Measurements from ENCODE around the gene OLFML2A. TPM values are rescaled to one million over a fixed set of nuclear protein-coding genes. Genes with fewer than 3 reads are reported as not detected.

OLFML2A gene
- total and polyA plus RNA-seq, 2 experiments from 2014 or later, result 0.11 to 0.14 TPM

DNA sequence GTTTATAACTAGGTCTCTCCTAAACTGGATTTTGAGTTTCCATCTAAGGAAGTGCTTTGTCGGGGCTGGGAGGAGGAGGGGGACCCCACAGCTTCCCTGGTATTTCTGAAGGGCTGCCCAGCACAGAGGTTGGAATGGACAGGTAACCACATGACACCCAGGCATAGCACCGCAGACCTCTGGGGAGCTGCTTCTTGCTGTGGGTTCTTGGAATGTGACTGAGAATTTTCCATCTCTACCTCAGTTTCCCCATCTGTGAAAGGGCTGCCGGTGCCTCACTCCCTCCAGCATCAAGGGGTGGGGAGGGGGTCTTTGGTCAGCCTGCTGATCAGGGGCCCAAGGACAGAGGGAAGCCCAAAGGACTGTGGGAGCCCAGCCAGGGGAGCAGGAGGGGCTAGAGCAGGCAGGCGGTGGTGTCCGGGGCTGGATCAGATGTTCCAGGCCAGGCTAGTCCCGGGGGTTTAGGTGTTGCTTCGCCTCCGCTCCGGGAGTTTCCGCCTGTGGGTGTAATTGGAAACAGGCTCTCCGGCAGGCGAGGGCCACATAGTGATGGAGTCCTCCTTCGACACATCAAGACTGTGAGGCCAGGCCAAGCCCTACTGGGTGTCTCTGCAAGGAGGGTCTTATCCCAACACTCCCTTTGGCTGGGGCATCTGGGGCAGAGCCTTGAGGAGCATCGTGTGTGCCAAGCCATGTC, 3.3 kb downstream of the OLFML2A start:
- Histone ChIP-seq H3K27me3 (replicated peaks; ENCODE audit: insufficient read depth) (no peaks in the 10 kb centered on the region), H4K20me1 (ENCODE audit: insufficient read depth) (no peaks in the 10 kb centered on the region), H3F3A (ENCODE audit: insufficient read depth) (peaks cover 7% of the 10 kb centered on the region), H3K4me2 (ENCODE audit: unreplicated experiment) (peak overlapping the region; percentile 54), H3K36me3 (ENCODE audit: low read depth) (no peaks in the 10 kb centered on the region), H3K79me2 (ENCODE audit: insufficient read depth) (no peaks in the 10 kb centered on the region), H3K27ac (no peak overlapping the region), H3K4me3 (0 out of 2 replicates have a peak overlapping the region, but pooled peaks have one; percentile 8), H3K4me1 (ENCODE audit: insufficient read depth) (peaks cover 25% of the 10 kb centered on the region), H2AFZ (no peak overlapping the region), H3K9ac (no peak overlapping the region), H3K9me3 (ENCODE audit: low read depth) (no peaks in the 10 kb centered on the region), H3K9me2 (ENCODE audit: insufficient read depth) (no peaks in the 10 kb centered on the region)
- in situ Hi-C loops (cut with MboI), result no loop called here
- no peak for TF ChIP-seq EZH2phosphoT487 (IDR thresholded peaks at IDR 0.05; ENCODE audit: insufficient read depth, low read depth)
- no peak for TF ChIP-seq EZH2 (IDR thresholded peaks at IDR 0.05; ENCODE audit: insufficient read depth, poor library complexity, severe bottlenecking)
- peak; percentile 30 for DNase-seq
- WGBS, 2 experiments (ENCODE audit: low coverage in 1 of 2, low lambda C conversion rate in 2 of 2, missing lambda C conversion rate in 2 of 2), result 35 to 36% methylated on average over 13 of the region's 14 CpGs

DNA sequence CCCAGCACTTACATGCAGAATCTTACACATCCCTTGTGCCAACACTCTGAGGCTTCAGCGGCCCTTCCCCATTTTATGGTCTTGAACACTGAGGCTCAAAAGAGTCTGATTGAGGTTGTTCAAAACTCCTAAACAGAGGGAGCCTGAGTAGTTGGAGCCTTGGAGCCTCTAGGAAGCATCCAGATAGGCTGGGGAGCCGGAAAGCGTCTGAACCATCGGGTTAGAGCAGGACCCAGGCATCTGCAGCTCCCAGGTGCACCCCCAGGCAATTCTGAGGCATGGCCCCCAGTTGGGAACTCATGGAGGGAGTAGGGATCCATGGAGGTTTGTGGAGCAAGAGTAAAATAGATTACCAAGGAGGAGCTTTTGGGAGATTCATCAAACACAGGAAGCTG, 3.8 kb downstream of the OLFML2A start:
- no peak overlapping the region for H3K9ac ChIP-seq
- no peak for DNase-seq
- WGBS, 2 experiments (ENCODE audit: low coverage in 1 of 2, low lambda C conversion rate in 2 of 2, missing lambda C conversion rate in 2 of 2), result 96 to 98% methylated on average over 4 of the region's 4 CpGs
- H3K4me3 ChIP-seq, result no peak overlapping the region
- H3K9me3 ChIP-seq (ENCODE audit: low read depth), result no peaks in the 10 kb centered on the region
- peaks cover 7% of the 10 kb centered on the region for H3F3A ChIP-seq (ENCODE audit: insufficient read depth)
- no peak for TF ChIP-seq EZH2phosphoT487 (IDR thresholded peaks at IDR 0.05; ENCODE audit: insufficient read depth, low read depth)
- TF ChIP-seq EZH2 (IDR thresholded peaks at IDR 0.05; ENCODE audit: insufficient read depth, poor library complexity, severe bottlenecking), result no peak
- peaks cover 25% of the 10 kb centered on the region for H3K4me1 ChIP-seq (ENCODE audit: insufficient read depth)
- in situ Hi-C loops (cut with MboI), result no loop called here
- no peak overlapping the region for H2AFZ ChIP-seq
- no peaks in the 10 kb centered on the region for H3K27me3 ChIP-seq (replicated peaks; ENCODE audit: insufficient read depth)
- H3K27ac ChIP-seq, result no peak overlapping the region
- H3K79me2 ChIP-seq (ENCODE audit: insufficient read depth), result no peaks in the 10 kb centered on the region
- H3K4me2 ChIP-seq (ENCODE audit: unreplicated experiment), result no peak overlapping the region
- no peaks in the 10 kb centered on the region for H3K9me2 ChIP-seq (ENCODE audit: insufficient read depth)
- no peaks in the 10 kb centered on the region for H4K20me1 ChIP-seq (ENCODE audit: insufficient read depth)
- H3K36me3 ChIP-seq (ENCODE audit: low read depth), result no peaks in the 10 kb centered on the region

DNA sequence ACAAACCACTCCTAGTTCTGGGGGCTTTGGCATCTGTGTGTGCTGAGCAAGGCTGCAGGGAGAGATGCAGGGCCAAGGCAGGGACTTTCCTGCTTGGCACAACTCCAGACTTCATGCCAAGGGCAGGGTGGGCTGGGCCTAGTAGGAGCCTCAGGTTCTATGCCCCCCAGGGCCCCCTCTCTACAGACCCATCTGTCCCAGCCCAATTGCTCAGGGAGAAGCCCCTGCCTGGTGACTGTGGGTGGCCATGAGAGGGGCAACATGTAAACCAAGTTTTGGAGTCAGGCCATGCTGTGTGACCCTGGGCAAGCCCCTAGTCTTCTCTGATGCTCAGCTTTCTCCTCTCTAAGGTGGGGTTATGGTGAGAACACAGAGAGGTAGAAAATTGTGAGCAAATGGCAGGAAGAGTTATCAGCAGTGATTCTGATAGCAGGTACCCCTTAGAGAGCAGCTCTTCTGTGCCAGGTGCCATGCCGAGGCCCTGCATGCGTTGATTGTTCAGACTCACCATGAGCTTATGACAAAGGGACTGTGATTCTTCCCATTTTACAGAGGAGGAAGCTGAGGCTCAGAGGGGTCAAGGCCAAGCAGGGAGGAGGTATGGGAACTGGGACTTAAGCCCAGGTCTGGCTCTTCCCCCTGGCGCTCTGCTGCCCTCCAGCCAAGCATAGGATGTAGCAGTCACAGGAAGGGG, 5.2 kb downstream of the OLFML2A start:
- Histone ChIP-seq H2AFZ (no peak overlapping the region), H3K79me2 (ENCODE audit: insufficient read depth) (no peaks in the 10 kb centered on the region), H3K27ac (no peak overlapping the region), H3K36me3 (ENCODE audit: low read depth) (no peaks in the 10 kb centered on the region), H3K9ac (no peak overlapping the region), H3K4me1 (ENCODE audit: insufficient read depth) (peaks cover 21% of the 10 kb centered on the region), H3K9me3 (ENCODE audit: low read depth) (no peaks in the 10 kb centered on the region), H3K27me3 (replicated peaks; ENCODE audit: insufficient read depth) (no peaks in the 10 kb centered on the region), H3K4me2 (ENCODE audit: unreplicated experiment) (no peak overlapping the region), H3K4me3 (no peak overlapping the region), H3F3A (ENCODE audit: insufficient read depth) (peaks cover 7% of the 10 kb centered on the region), H4K20me1 (ENCODE audit: insufficient read depth) (no peaks in the 10 kb centered on the region), H3K9me2 (ENCODE audit: insufficient read depth) (no peaks in the 10 kb centered on the region)
- in situ Hi-C loops (cut with MboI), result no loop called here
- 87 to 90% methylated on average over 3 of the region's 3 CpGs for WGBS, 2 experiments (ENCODE audit: low coverage in 1 of 2, low lambda C conversion rate in 2 of 2, missing lambda C conversion rate in 2 of 2)
- TF ChIP-seq EZH2phosphoT487 (IDR thresholded peaks at IDR 0.05; ENCODE audit: insufficient read depth, low read depth), result no peak
- TF ChIP-seq EZH2 (IDR thresholded peaks at IDR 0.05; ENCODE audit: insufficient read depth, poor library complexity, severe bottlenecking), result no peak
- no peak for DNase-seq

DNA sequence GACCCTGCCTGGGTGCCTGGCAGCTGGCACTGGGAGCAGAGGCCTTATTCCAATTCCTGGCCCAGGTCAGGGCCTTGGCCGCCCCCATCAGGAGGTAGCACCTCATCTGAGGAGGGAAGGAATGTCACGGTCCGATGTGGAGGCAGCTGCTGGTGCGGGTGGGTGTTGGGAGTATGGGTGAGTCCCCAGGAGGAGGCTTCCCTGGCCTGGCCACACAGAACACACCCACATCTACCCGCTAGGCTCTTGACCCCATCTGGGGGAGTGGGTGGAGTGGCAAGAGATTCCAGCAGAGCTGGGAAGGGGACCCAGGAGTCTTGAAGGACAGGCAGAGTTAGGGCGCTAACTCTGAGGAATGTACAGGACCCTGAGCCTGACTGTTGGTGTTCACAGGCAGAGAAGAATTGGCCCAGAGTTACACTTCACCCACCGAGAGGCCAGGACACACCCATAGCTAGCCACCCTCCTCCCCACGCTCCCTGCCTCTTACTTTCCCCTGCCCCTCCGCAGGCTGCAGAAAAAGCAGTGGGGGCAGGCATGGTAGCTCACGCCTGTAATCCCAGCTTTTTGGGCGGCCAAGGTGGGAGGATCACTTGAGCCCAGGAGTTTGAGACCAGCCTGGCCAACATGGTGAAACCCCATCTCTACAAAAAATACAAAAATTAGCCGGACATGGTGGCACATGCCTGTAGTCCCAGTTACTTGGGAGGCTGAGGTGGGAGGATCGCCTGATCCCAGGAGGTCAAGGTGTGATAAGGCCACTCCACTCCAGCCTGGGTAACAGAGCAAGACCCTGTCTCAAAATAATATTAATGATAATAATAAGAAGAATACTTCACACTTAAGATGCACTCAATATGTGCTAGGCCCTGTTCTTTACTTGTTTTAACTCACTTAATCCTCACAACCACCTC, 6.0 kb downstream of the OLFML2A start:
- Histone ChIP-seq H3K9me2 (ENCODE audit: insufficient read depth) (no peaks in the 10 kb centered on the region), H3K9me3 (ENCODE audit: low read depth) (no peaks in the 10 kb centered on the region), H3F3A (ENCODE audit: insufficient read depth) (peaks cover 7% of the 10 kb centered on the region), H3K4me1 (ENCODE audit: insufficient read depth) (peaks cover 21% of the 10 kb centered on the region), H3K4me3 (no peak overlapping the region), H3K4me2 (ENCODE audit: unreplicated experiment) (no peak overlapping the region), H3K36me3 (ENCODE audit: low read depth) (no peaks in the 10 kb centered on the region), H3K27me3 (replicated peaks; ENCODE audit: insufficient read depth) (no peaks in the 10 kb centered on the region), H3K27ac (no peak overlapping the region), H3K79me2 (ENCODE audit: insufficient read depth) (no peaks in the 10 kb centered on the region), H3K9ac (no peak overlapping the region), H2AFZ (no peak overlapping the region), H4K20me1 (ENCODE audit: insufficient read depth) (no peaks in the 10 kb centered on the region)
- WGBS, 2 experiments (ENCODE audit: low coverage in 1 of 2, low lambda C conversion rate in 2 of 2, missing lambda C conversion rate in 2 of 2), result 89 to 91% methylated on average over 13 of the region's 13 CpGs
- no peak for DNase-seq
- TF ChIP-seq EZH2 (IDR thresholded peaks at IDR 0.05; ENCODE audit: insufficient read depth, poor library complexity, severe bottlenecking) (no peak), EZH2phosphoT487 (IDR thresholded peaks at IDR 0.05; ENCODE audit: insufficient read depth, low read depth) (no peak)
- in situ Hi-C loops (cut with MboI), result no loop called here
